Measurements from ENCODE around the gene ASTN2.

Gene ASTN2

GRCh38 chr9:117156144-117156688 is 258.6 kb downstream of the ASTN2 start:
- DNase-seq = no peak

- DNase-seq = no peak
Measured at GRCh38 chr9:117153021-117153420, 261.8 kb downstream of the ASTN2 start.

- DNase-seq = no peak
Measured at GRCh38 chr9:117151716-117152115, 263.1 kb downstream of the ASTN2 start.

- no peak for DNase-seq
Measured at GRCh38 chr9:117149996-117150395, 264.9 kb downstream of the ASTN2 start.

GRCh38 chr9:117145811-117146490 is 268.9 kb downstream of the ASTN2 start:
- no peak for DNase-seq

GRCh38 chr9:117145081-117145480 is 269.8 kb downstream of the ASTN2 start:
- no peak for DNase-seq

GRCh38 chr9:117138231-117138630 is 276.6 kb downstream of the ASTN2 start:
- no peak for DNase-seq

GRCh38 chr9:117136461-117136860 is 278.4 kb downstream of the ASTN2 start:
- no peak for DNase-seq

GRCh38 chr9:117135501-117136098 is 279.3 kb downstream of the ASTN2 start:
- no peak for DNase-seq

- no peak for DNase-seq
Measured at GRCh38 chr9:117134826-117135500, 279.9 kb downstream of the ASTN2 start.

GRCh38 chr9:117126871-117127270 is 288.0 kb downstream of the ASTN2 start:
- no peak for DNase-seq

- no peak for DNase-seq
Measured at GRCh38 chr9:117125531-117125930, 289.3 kb downstream of the ASTN2 start.

- no peak for DNase-seq
Measured at GRCh38 chr9:117123729-117124128, 291.1 kb downstream of the ASTN2 start.

- no peak for DNase-seq
Measured at GRCh38 chr9:117122953-117123352, 291.9 kb downstream of the ASTN2 start.

- no peak for DNase-seq
Measured at GRCh38 chr9:117122102-117122501, 292.8 kb downstream of the ASTN2 start.

GRCh38 chr9:117121316-117121715 is 293.5 kb downstream of the ASTN2 start:
- no peak for DNase-seq

GRCh38 chr9:117120061-117120460 is 294.8 kb downstream of the ASTN2 start:
- DNase-seq = no peak

- no peak for DNase-seq
Measured at GRCh38 chr9:117116084-117116483, 298.8 kb downstream of the ASTN2 start.

- no peak for DNase-seq
Measured at GRCh38 chr9:117114768-117115167, 300.1 kb downstream of the ASTN2 start.

- no peak for DNase-seq
Measured at GRCh38 chr9:117104716-117105495, 310.0 kb downstream of the ASTN2 start.

GRCh38 chr9:117104206-117104605 is 310.7 kb downstream of the ASTN2 start:
- DNase-seq = no peak

- peak; percentile 3 for DNase-seq
Measured at GRCh38 chr9:117103438-117104110, 311.3 kb downstream of the ASTN2 start.

- no peak for DNase-seq
Measured at GRCh38 chr9:117101008-117101407, 313.8 kb downstream of the ASTN2 start.

All from NCI-H2029 treated with DMSO at 0.1 percent for 48 hours (cell line).